Natural killer cell treated with Interleukin-12 subunit alpha and Interleukin-12 subunit beta and Interleukin-15 and Interleukin-18, amount 100 ng/mL, for 72 hours (primary cell): ENCODE measurements around the gene SGTA. TPM values are rescaled to one million over a fixed set of nuclear protein-coding genes. Genes with fewer than 3 reads are reported as not detected.
"Not testable (repeated sequence)": the region's sequence is repeated elsewhere in the genome, so short reads cannot be mapped to it uniquely, and the experiment has no call there.

Source experiments
- ATAC-seq, 2 donors: fragments of 150-1000 bp; cut with Tn5 transposase in 1 of 2; sonication (Bioruptor Pico), chemical (Tn5 transposase) in 1 of 2; 2 replicates each; pipeline ENCODE4 v1.10.0; 2021
- DNase-seq: peaks from one replicate; pipeline ENCODE4 v3.0.0; 2022; ENCODE audit warnings: low spot score
- H3K27ac Mint-ChIP-seq, 2 donors: 1 replicate in 1 of 2; 2 replicates in 1 of 2; pipeline ENCODE4 v1.8.0; 2022; ENCODE audit warnings: mixed read lengths in 2 of 2, mild to moderate bottlenecking in 1 of 2, moderate library complexity in 1 of 2
- H3K27me3 Mint-ChIP-seq, 2 donors: 1 replicate in 1 of 2; 2 replicates in 1 of 2; pipeline ENCODE4 v1.8.0; 2022; ENCODE audit warnings: mixed read lengths in 2 of 2
- H3K36me3 Mint-ChIP-seq: one replicate; pipeline ENCODE4 v1.8.0; 2022; ENCODE audit warnings: mixed read lengths
- H3K4me1 Mint-ChIP-seq, 2 donors: 1 replicate in 1 of 2; 2 replicates in 1 of 2; pipeline ENCODE4 v1.8.0; 2022; ENCODE audit warnings: low read depth in 2 of 2, mixed read lengths in 2 of 2, mild to moderate bottlenecking in 1 of 2
- H3K4me3 Mint-ChIP-seq: one replicate; pipeline ENCODE4 v1.8.0; 2022; ENCODE audit warnings: mixed read lengths
- H3K9me3 Mint-ChIP-seq: 2 replicates; pipeline ENCODE4 v1.8.0; 2022; ENCODE audit warnings: mixed read lengths
- total RNA-seq, 2 donors: library from RNA; stranded (reverse); gene quantifications; one replicate each; pipeline ENCODE4 v1.2.3, GENCODE V29; 2022

The SGTA gene
- total RNA-seq, 2 donors from 2014 or later: 61.1 to 107 TPM

- Mint-ChIP-seq H3K36me3 (no peaks in the 10 kb centered on the region), H3K27me3 (no peaks in the 10 kb centered on the region), H3K27ac (no peak overlapping the region), H3K4me3 (no peak overlapping the region), H3K4me1 (no peaks in the 10 kb centered on the region), H3K9me3 (no peaks in the 10 kb centered on the region)
- no peak for ATAC-seq
- no peak for DNase-seq
Observed at GRCh38 chr19:2793577-2793976, 10.5 kb upstream of the SGTA start.

GRCh38 chr19:2793126-2793525, 10.1 kb upstream of the SGTA start:
- Mint-ChIP-seq H3K4me1 (peaks cover 0 to 3% of the 10 kb centered on the region in 2 donors), H3K27ac (no peak overlapping the region), H3K9me3 (no peaks in the 10 kb centered on the region), H3K4me3 (no peak overlapping the region), H3K36me3 (no peaks in the 10 kb centered on the region), H3K27me3 (no peaks in the 10 kb centered on the region)
- no peak for DNase-seq
- no peak for ATAC-seq

- not testable (repeated sequence) for H3K27ac Mint-ChIP-seq, H3K9me3 Mint-ChIP-seq, H3K4me1 Mint-ChIP-seq, H3K4me3 Mint-ChIP-seq, H3K36me3 Mint-ChIP-seq, DNase-seq, ATAC-seq, H3K27me3 Mint-ChIP-seq
Observed at GRCh38 chr19:2792666-2793065, 9.6 kb upstream of the SGTA start.

- H3K4me3 Mint-ChIP-seq: no peak overlapping the region
- no peaks in the 10 kb centered on the region for H3K27me3 Mint-ChIP-seq
- H3K36me3 Mint-ChIP-seq: no peaks in the 10 kb centered on the region
- peaks cover 3 to 14% of the 10 kb centered on the region in 2 donors for H3K4me1 Mint-ChIP-seq
- no peak overlapping the region for H3K27ac Mint-ChIP-seq
- ATAC-seq (no peak), DNase-seq (no peak)
- no peaks in the 10 kb centered on the region for H3K9me3 Mint-ChIP-seq
Observed at GRCh38 chr19:2791876-2792275, 8.8 kb upstream of the SGTA start.

- Mint-ChIP-seq H3K36me3 (no peaks in the 10 kb centered on the region), H3K27ac (no peak overlapping the region), H3K4me3 (no peak overlapping the region), H3K9me3 (no peaks in the 10 kb centered on the region), H3K27me3 (no peaks in the 10 kb centered on the region), H3K4me1 (peaks cover 3 to 14% of the 10 kb centered on the region in 2 donors)
- no peak for DNase-seq
- ATAC-seq: no peak
Observed at GRCh38 chr19:2791440-2791839, 8.4 kb upstream of the SGTA start.

- no peak overlapping the region for H3K4me3 Mint-ChIP-seq
Observed at GRCh38 chr19:2790557-2791271, 7.6 kb upstream of the SGTA start.

GRCh38 chr19:2790194-2790556, 7.1 kb upstream of the SGTA start:
- Mint-ChIP-seq H3K36me3 (no peaks in the 10 kb centered on the region), H3K9me3 (no peaks in the 10 kb centered on the region), H3K27ac (no peak overlapping the region), H3K27me3 (no peaks in the 10 kb centered on the region), H3K4me3 (no peak overlapping the region), H3K4me1 (peaks cover 8 to 21% of the 10 kb centered on the region in 2 donors)
- ATAC-seq (no peak), DNase-seq (no peak)

More at GRCh38 chr19:2790557-2791271, 7.6 kb upstream of the SGTA start:
- Mint-ChIP-seq H3K27ac (no peak overlapping the region), H3K9me3 (no peaks in the 10 kb centered on the region), H3K36me3 (no peaks in the 10 kb centered on the region), H3K4me1 (peaks cover 7 to 19% of the 10 kb centered on the region in 2 donors), H3K27me3 (no peaks in the 10 kb centered on the region)
- DNase-seq (no peak), ATAC-seq (no peak)

GRCh38 chr19:2788237-2788636, 5.2 kb upstream of the SGTA start:
- Mint-ChIP-seq H3K36me3 (no peaks in the 10 kb centered on the region), H3K9me3 (no peaks in the 10 kb centered on the region), H3K4me1 (peaks cover 12 to 26% of the 10 kb centered on the region in 2 donors), H3K27ac (no peak overlapping the region), H3K27me3 (no peaks in the 10 kb centered on the region), H3K4me3 (peak overlapping the region; percentile 63)
- ATAC-seq: no peak
- DNase-seq: no peak

- Mint-ChIP-seq H3K4me1 (peaks cover 18 to 32% of the 10 kb centered on the region in 2 donors), H3K27ac (no peak overlapping the region), H3K36me3 (no peaks in the 10 kb centered on the region), H3K4me3 (peak overlapping the region; percentile 93), H3K9me3 (no peaks in the 10 kb centered on the region), H3K27me3 (no peaks in the 10 kb centered on the region)
- ATAC-seq: no peak
- no peak for DNase-seq
Observed at GRCh38 chr19:2787115-2787514, 4.0 kb upstream of the SGTA start.

- Mint-ChIP-seq H3K4me1 (peaks cover 27 to 37% of the 10 kb centered on the region in 2 donors), H3K27me3 (no peaks in the 10 kb centered on the region), H3K36me3 (no peaks in the 10 kb centered on the region), H3K9me3 (no peaks in the 10 kb centered on the region), H3K4me3 (peak within 1 kb of the TSS; percentile 94), H3K27ac (peak within 1 kb of the TSS; percentile 87 to 93)
- peak; percentile 92 to 93 for ATAC-seq
- DNase-seq: peak; percentile 99
Observed at GRCh38 chr19:2785244-2785997, 2.3 kb upstream of the SGTA start, which contains the start of gene THOP1. THOP1 (plus strand) TSS chr19:2785503; CDS start chr19:2785663, 160 bp downstream.

- Mint-ChIP-seq H3K9me3 (no peaks in the 10 kb centered on the region), H3K36me3 (no peaks in the 10 kb centered on the region), H3K4me3 (peak overlapping the region; percentile 94), H3K27ac (peak overlapping the region; percentile 93 to 95), H3K4me1 (peaks cover 32 to 42% of the 10 kb centered on the region in 2 donors), H3K27me3 (no peaks in the 10 kb centered on the region)
- no peak for ATAC-seq
- no peak for DNase-seq
Observed at GRCh38 chr19:2783781-2784145, 690 bp upstream of the SGTA start.

GRCh38 chr19:2782329-2782935, 641 bp downstream of the SGTA start:
- H3K27me3 Mint-ChIP-seq: no peaks in the 10 kb centered on the region
- H3K9me3 Mint-ChIP-seq: no peaks in the 10 kb centered on the region
- ATAC-seq (no peak), DNase-seq (no peak)
- H3K36me3 Mint-ChIP-seq: no peaks in the 10 kb centered on the region
- peak overlapping the region; percentile 94 for H3K4me3 Mint-ChIP-seq
- peak overlapping the region; percentile 93 to 95 for H3K27ac Mint-ChIP-seq
- peaks cover 33 to 34% of the 10 kb centered on the region in 2 donors for H3K4me1 Mint-ChIP-seq

- no peaks in the 10 kb centered on the region for H3K36me3 Mint-ChIP-seq
- H3K4me1 Mint-ChIP-seq: peaks cover 35 to 39% of the 10 kb centered on the region in 2 donors
- H3K27me3 Mint-ChIP-seq: no peaks in the 10 kb centered on the region
- peak overlapping the region in 1 of 2 donors; percentile 6 for H3K27ac Mint-ChIP-seq
- ATAC-seq: no peak
- no peak for DNase-seq
- peak overlapping the region; percentile 0 for H3K4me3 Mint-ChIP-seq
- no peaks in the 10 kb centered on the region for H3K9me3 Mint-ChIP-seq
Observed at GRCh38 chr19:2780284-2780683, 2.8 kb downstream of the SGTA start.
